Ishikawa (cell line): Measurements from ENCODE around the gene GRID1.

Experiments used
- EGR1 ChIP-seq: IDR thresholded peaks from 2 replicates; pipeline ENCODE4 v1.6.1; 2012
- EP300 ChIP-seq: IDR thresholded peaks from 2 replicates; pipeline ENCODE4 v1.6.1; 2012; ENCODE audit warnings: borderline replicate concordance
- MAX ChIP-seq: IDR thresholded peaks from 2 replicates; pipeline ENCODE4 v1.6.1; 2012
- TAF1 ChIP-seq: IDR thresholded peaks from 2 replicates; pipeline ENCODE4 v1.6.1; 2012; ENCODE audit warnings: low read depth, mild to moderate bottlenecking
- YY1 ChIP-seq: IDR thresholded peaks from 2 replicates; pipeline ENCODE4 v1.6.1; 2012; ENCODE audit warnings: low read depth
- ZBTB7A ChIP-seq: IDR thresholded peaks from 2 replicates; pipeline ENCODE4 v1.6.1; 2012; ENCODE audit warnings: low read depth
- TF ChIP-seq, protein P1 (sequence below): IDR thresholded peaks from 2 replicates; pipeline ENCODE4 v1.6.1; 2012

GRCh38 chr10:86127274-86127819 is 239.2 kb downstream of the GRID1 start:
- TF ChIP-seq MAX: no peak
- no peak for TF ChIP-seq EP300
- TF ChIP-seq TAF1: no peak
- no peak for TF ChIP-seq YY1
- TF ChIP-seq EGR1: no peak
- TF ChIP-seq ZBTB7A: no peak
- TF ChIP-seq, protein P1, sequence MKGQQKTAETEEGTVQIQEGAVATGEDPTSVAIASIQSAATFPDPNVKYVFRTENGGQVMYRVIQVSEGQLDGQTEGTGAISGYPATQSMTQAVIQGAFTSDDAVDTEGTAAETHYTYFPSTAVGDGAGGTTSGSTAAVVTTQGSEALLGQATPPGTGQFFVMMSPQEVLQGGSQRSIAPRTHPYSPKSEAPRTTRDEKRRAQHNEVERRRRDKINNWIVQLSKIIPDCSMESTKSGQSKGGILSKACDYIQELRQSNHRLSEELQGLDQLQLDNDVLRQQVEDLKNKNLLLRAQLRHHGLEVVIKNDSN: no peak
